ENCODE data around the gene IL16.
"Not testable (repeated sequence)": the region's sequence is repeated elsewhere in the genome, so short reads cannot be mapped to it uniquely, and the experiment has no call there.

IL16 gene

GRCh38 chr15:81196576-81197254 is at the start of gene IL16:
Gene IL16 (plus strand): TSS chr15:81196879. CDS start chr15:81225400, 28,521 bp downstream.
- in situ Hi-C loops (cut with MboI; ENCODE audit: low sequenced_read_pairs) = no loop called here

- in situ Hi-C loops (cut with MboI; ENCODE audit: low sequenced_read_pairs) = no loop called here
Measured at GRCh38 chr15:81151389-81151788, 45.3 kb upstream of the IL16 start.

GRCh38 chr15:81152339-81152738 is 44.3 kb upstream of the IL16 start:
- in situ Hi-C loops (cut with MboI; ENCODE audit: low sequenced_read_pairs) = no loop called here

GRCh38 chr15:81152799-81153198 is 43.9 kb upstream of the IL16 start:
- in situ Hi-C loops (cut with MboI; ENCODE audit: low sequenced_read_pairs) = no loop called here

GRCh38 chr15:81155375-81156218 is 41.1 kb upstream of the IL16 start:
- in situ Hi-C loops (cut with MboI; ENCODE audit: low sequenced_read_pairs) = no loop called here

GRCh38 chr15:81156324-81156723 is 40.4 kb upstream of the IL16 start:
- in situ Hi-C loops (cut with MboI; ENCODE audit: low sequenced_read_pairs) = no loop called here

GRCh38 chr15:81157195-81157938 is 39.3 kb upstream of the IL16 start:
- in situ Hi-C loops (cut with MboI; ENCODE audit: low sequenced_read_pairs) = no loop called here

GRCh38 chr15:81157939-81158223 is 38.8 kb upstream of the IL16 start:
- in situ Hi-C loops (cut with MboI; ENCODE audit: low sequenced_read_pairs) = no loop called here

- in situ Hi-C loops (cut with MboI; ENCODE audit: low sequenced_read_pairs) = not testable (repeated sequence)
Measured at GRCh38 chr15:81158561-81158960, 38.1 kb upstream of the IL16 start.

- in situ Hi-C loops (cut with MboI; ENCODE audit: low sequenced_read_pairs) = no loop called here
Measured at GRCh38 chr15:81160312-81161159, 36.1 kb upstream of the IL16 start.

- in situ Hi-C loops (cut with MboI; ENCODE audit: low sequenced_read_pairs) = no loop called here
Measured at GRCh38 chr15:81161160-81161673, 35.5 kb upstream of the IL16 start.

GRCh38 chr15:81161851-81162250 is 34.8 kb upstream of the IL16 start:
- in situ Hi-C loops (cut with MboI; ENCODE audit: low sequenced_read_pairs) = no loop called here

GRCh38 chr15:81163961-81164800 is 32.5 kb upstream of the IL16 start:
- in situ Hi-C loops (cut with MboI; ENCODE audit: low sequenced_read_pairs) = no loop called here

GRCh38 chr15:81165535-81165934 is 31.1 kb upstream of the IL16 start:
- in situ Hi-C loops (cut with MboI; ENCODE audit: low sequenced_read_pairs) = no loop called here

- in situ Hi-C loops (cut with MboI; ENCODE audit: low sequenced_read_pairs) = no loop called here
Measured at GRCh38 chr15:81166636-81167305, 29.9 kb upstream of the IL16 start.

GRCh38 chr15:81168131-81168526 is 28.6 kb upstream of the IL16 start:
- in situ Hi-C loops (cut with MboI; ENCODE audit: low sequenced_read_pairs) = no loop called here

- in situ Hi-C loops (cut with MboI; ENCODE audit: low sequenced_read_pairs) = no loop called here
Measured at GRCh38 chr15:81168644-81169043, 28.0 kb upstream of the IL16 start.

- in situ Hi-C loops (cut with MboI; ENCODE audit: low sequenced_read_pairs) = no loop called here
Measured at GRCh38 chr15:81170511-81170910, 26.2 kb upstream of the IL16 start.

- in situ Hi-C loops (cut with MboI; ENCODE audit: low sequenced_read_pairs) = no loop called here
Measured at GRCh38 chr15:81171286-81171685, 25.4 kb upstream of the IL16 start.
